Endothelial cell of umbilical vein (primary cell): ENCODE results near the gene PBOV1. TPM values are rescaled to one million over a fixed set of nuclear protein-coding genes. Genes with fewer than 3 reads are reported as not detected.

ENCODE experiments used
- BruUV-seq: library from RNA; stranded (reverse); fragments of 400-500 nt; replicated peaks from 2 replicates; lab custom pipeline; 2021; lab: Mats Ljungman, UMichigan
- CTCF ChIA-PET: fragments of 300-600, 350-600 bp; sonication (Branson Sonifier 250); formaldehyde crosslinking; loops from one replicate; lab custom pipeline; 2021; ENCODE audit warnings: antibody characterized with exemption, inconsistent platforms; lab: Charles Lee
- POLR2A ChIA-PET: fragments of 300-600, 350-600 bp; sonication (Branson Sonifier 250); formaldehyde crosslinking; loops from one replicate; lab custom pipeline; 2021; ENCODE audit warnings: antibody characterized with exemption, inconsistent platforms; lab: Charles Lee
- DNase-seq: peaks from one replicate; pipeline ENCODE4 v3.0.0-alpha.2; 2011; ENCODE audit warnings: low read depth, low spot score
- FAIRE-seq: peaks from 2 replicates; lab custom pipeline; 2011; peaks lifted over from hg19 to GRCh38; lab: Jason Lieb, UNC
- H2AFZ ChIP-seq: 2 replicates; pipeline ENCODE4 v1.6.0; 2012; ENCODE audit warnings: low read depth, low read length, control low read depth, inconsistent platforms
- H3K27ac ChIP-seq: 2 replicates; pipeline ENCODE4 v1.5.1; 2011; ENCODE audit warnings: low read depth, mild to moderate bottlenecking, control low read depth, low read length, moderate library complexity; ENCODE audit not compliant: insufficient read depth
- H3K27me3 ChIP-seq, 2 experiments: 2 replicates each; pipeline versions ENCODE4 v1.6.0 to v1.6.1; 2011; ENCODE audit warnings: low read length in 2 of 2, mixed read lengths in 1 of 2; ENCODE audit not compliant: control insufficient read depth in 2 of 2, insufficient read depth in 2 of 2
- H3K36me3 ChIP-seq, 2 experiments: 2 replicates in 1 of 2; 3 replicates in 1 of 2; pipeline ENCODE4 v1.5.1; 2011; ENCODE audit warnings: low read length in 2 of 2, mild to moderate bottlenecking in 1 of 2, moderate library complexity in 1 of 2; ENCODE audit not compliant: control insufficient read depth in 2 of 2, insufficient read depth in 2 of 2; ENCODE audit errors: extremely low read depth in 1 of 2
- H3K4me1 ChIP-seq: 3 replicates; pipeline ENCODE4 v1.5.1; 2011; ENCODE audit warnings: mild to moderate bottlenecking, low read length; ENCODE audit not compliant: control insufficient read depth, insufficient read depth; ENCODE audit errors: extremely low read depth
- H3K4me2 ChIP-seq: 2 replicates; pipeline ENCODE4 v1.6.1; 2011; ENCODE audit warnings: low read length, control low read depth, mixed read lengths; ENCODE audit not compliant: insufficient read depth
- H3K4me3 ChIP-seq, 3 experiments: fragments of 200-600 bp in 1 of 3; sonication (generic), shearing (Covaris generic) in 1 of 3; replicated peaks in 1 of 3; 2 replicates each; pipeline ENCODE4 v1.5.1; 2011 to 2016; ENCODE audit warnings: control low read depth in 3 of 3, low read length in 3 of 3, mild to moderate bottlenecking in 2 of 3, inconsistent platforms in 1 of 3, low read depth in 1 of 3, moderate library complexity in 1 of 3; ENCODE audit not compliant: insufficient read depth in 1 of 3
- H3K79me2 ChIP-seq: 2 replicates; pipeline ENCODE4 v1.6.0; 2012; ENCODE audit warnings: low read length, inconsistent platforms; ENCODE audit not compliant: control insufficient read depth, insufficient read depth
- H3K9ac ChIP-seq: replicated peaks from 2 replicates; pipeline ENCODE3; 2011; ENCODE audit warnings: low read length, control low read depth; ENCODE audit not compliant: insufficient read depth; ENCODE audit errors: extremely low read depth
- H3K9me1 ChIP-seq: replicated peaks from 3 replicates; pipeline ENCODE4 v1.6.0; 2011; ENCODE audit warnings: mild to moderate bottlenecking, low read length; ENCODE audit not compliant: control insufficient read depth, insufficient read depth; ENCODE audit errors: extremely low read depth
- H3K9me3 ChIP-seq: replicated peaks from 2 replicates; pipeline ENCODE4 v1.5.1; 2012; ENCODE audit warnings: low read length, inconsistent platforms; ENCODE audit not compliant: control insufficient read depth, insufficient read depth
- H4K20me1 ChIP-seq: replicated peaks from 2 replicates; pipeline ENCODE3; 2011; ENCODE audit warnings: mild to moderate bottlenecking, low read length; ENCODE audit not compliant: control insufficient read depth, insufficient read depth; ENCODE audit errors: extremely low read depth
- EZH2 ChIP-seq: IDR thresholded peaks from 2 replicates; pipeline ENCODE4 v1.6.1; 2012; ENCODE audit warnings: borderline replicate concordance, low read depth, mild to moderate bottlenecking, moderate library complexity, low read length, inconsistent platforms; ENCODE audit not compliant: severe bottlenecking
- FOS ChIP-seq: IDR thresholded peaks from 2 replicates; pipeline ENCODE4 v1.6.1; 2011; ENCODE audit warnings: mild to moderate bottlenecking, low read length, moderate library complexity, borderline replicate concordance; ENCODE audit not compliant: insufficient read depth
- GATA2 ChIP-seq: IDR thresholded peaks from 2 replicates; pipeline ENCODE4 v1.7.0; 2011; ENCODE audit warnings: low read depth, mild to moderate bottlenecking, moderate library complexity, mixed read lengths, low read length; ENCODE audit not compliant: insufficient read length, insufficient read depth
- JUN ChIP-seq: IDR thresholded peaks from 2 replicates; pipeline ENCODE4 v1.6.1; 2011; ENCODE audit warnings: borderline replicate concordance, low read depth; ENCODE audit not compliant: insufficient read length, insufficient read depth
- MYC ChIP-seq: IDR thresholded peaks from one replicate; pipeline ENCODE4 v1.6.1; 2011; ENCODE audit warnings: mild to moderate bottlenecking, low read depth, low read length
- POLR2A ChIP-seq: IDR thresholded peaks from 2 replicates; pipeline ENCODE4 v1.6.1; 2012; ENCODE audit warnings: low read depth, mild to moderate bottlenecking, control low read depth, low read length
- POLR2AphosphoS5 ChIP-seq: IDR thresholded peaks from 2 replicates; pipeline ENCODE4 v1.6.1; 2012; ENCODE audit warnings: low read depth, mild to moderate bottlenecking, control low read depth, low read length, moderate library complexity; ENCODE audit not compliant: insufficient read depth
- dilution Hi-C: fragments of 300-500 bp; cut with MboI; formaldehyde crosslinking; loops from one replicate; pipeline ENCODE4 v1.15.0; 2019; ENCODE audit warnings: low sequenced_read_pairs; ENCODE audit not compliant: extremely low pct_ligation_motif_present
- intact Hi-C: fragments of 100-400 bp; cut with micrococcal nuclease; formaldehyde crosslinking; loops from one replicate; pipeline ENCODE4 v1.10.0; 2022
- polyA plus RNA-seq, 4 experiments: library from polyadenylated mRNA; depleted of rRNA in 3 of 4; stranded (reverse) in 3 of 4; unstranded in 1 of 4; fragments of >200 nt; gene quantifications; 2 replicates each; pipeline versions ENCODE4 v1.2.1 to v1.2.3, GENCODE V29; 2011 to 2012; ENCODE audit warnings: missing spikeins in 1 of 4
- total RNA-seq: library from RNA; stranded (reverse); gene quantifications from 2 replicates; pipeline ENCODE4 v1.2.3, GENCODE V29; 2021
- TF ChIP-seq, protein P1 (sequence below): IDR thresholded peaks from 2 replicates; pipeline ENCODE4 v1.6.1; 2011; ENCODE audit not compliant: insufficient read depth, insufficient read length
- TF ChIP-seq, protein P2 (sequence below), 2 donors: IDR thresholded peaks; 1 replicate in 1 of 2; 2 replicates in 1 of 2; pipeline ENCODE4 v1.5.1; 2011; ENCODE audit warnings: low read length in 2 of 2, mild to moderate bottlenecking in 2 of 2, moderate library complexity in 2 of 2, control low read depth in 1 of 2, inconsistent platforms in 1 of 2, low read depth in 1 of 2; ENCODE audit not compliant: insufficient read depth in 1 of 2; ENCODE audit errors: extremely low read depth in 1 of 2

PBOV1 gene
- total and polyA plus RNA-seq, 2 donors (not counting 3 experiments of a cell fraction or from before 2014, with no cell fraction given) = not detected

DNA sequence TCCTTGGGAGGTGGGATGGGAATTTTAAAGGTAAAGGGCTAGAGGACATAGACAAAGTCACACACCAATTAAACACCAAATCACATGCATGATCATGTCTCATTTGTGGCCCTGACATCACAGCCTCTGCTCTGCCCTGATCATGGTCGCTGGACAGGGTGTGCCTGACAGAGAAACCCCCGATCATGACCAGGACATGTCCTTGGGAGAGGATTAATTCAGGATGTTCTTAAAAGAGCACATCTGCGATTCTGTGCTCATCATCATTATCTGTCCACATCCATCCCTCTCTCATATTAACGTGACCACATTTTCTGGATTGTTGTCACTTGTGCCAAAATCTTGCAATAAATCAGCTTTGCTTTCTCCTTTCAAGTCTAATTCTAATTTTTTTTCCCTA is 7.7 kb upstream of the PBOV1 start:
- FAIRE-seq = no peak
- POLR2A ChIA-PET = no interaction called here

More for the DNA sequence above, 7.7 kb upstream of the PBOV1 start:
- TF ChIP-seq, protein P1, sequence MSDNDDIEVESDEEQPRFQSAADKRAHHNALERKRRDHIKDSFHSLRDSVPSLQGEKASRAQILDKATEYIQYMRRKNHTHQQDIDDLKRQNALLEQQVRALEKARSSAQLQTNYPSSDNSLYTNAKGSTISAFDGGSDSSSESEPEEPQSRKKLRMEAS = no peak
- no peak for TF ChIP-seq EZH2
- no peak for TF ChIP-seq GATA2
- no peak for TF ChIP-seq FOS
- no peak for TF ChIP-seq JUN
- no peak for TF ChIP-seq POLR2AphosphoS5
- no peak for TF ChIP-seq POLR2A
- TF ChIP-seq, protein P2, sequence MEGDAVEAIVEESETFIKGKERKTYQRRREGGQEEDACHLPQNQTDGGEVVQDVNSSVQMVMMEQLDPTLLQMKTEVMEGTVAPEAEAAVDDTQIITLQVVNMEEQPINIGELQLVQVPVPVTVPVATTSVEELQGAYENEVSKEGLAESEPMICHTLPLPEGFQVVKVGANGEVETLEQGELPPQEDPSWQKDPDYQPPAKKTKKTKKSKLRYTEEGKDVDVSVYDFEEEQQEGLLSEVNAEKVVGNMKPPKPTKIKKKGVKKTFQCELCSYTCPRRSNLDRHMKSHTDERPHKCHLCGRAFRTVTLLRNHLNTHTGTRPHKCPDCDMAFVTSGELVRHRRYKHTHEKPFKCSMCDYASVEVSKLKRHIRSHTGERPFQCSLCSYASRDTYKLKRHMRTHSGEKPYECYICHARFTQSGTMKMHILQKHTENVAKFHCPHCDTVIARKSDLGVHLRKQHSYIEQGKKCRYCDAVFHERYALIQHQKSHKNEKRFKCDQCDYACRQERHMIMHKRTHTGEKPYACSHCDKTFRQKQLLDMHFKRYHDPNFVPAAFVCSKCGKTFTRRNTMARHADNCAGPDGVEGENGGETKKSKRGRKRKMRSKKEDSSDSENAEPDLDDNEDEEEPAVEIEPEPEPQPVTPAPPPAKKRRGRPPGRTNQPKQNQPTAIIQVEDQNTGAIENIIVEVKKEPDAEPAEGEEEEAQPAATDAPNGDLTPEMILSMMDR (IDR thresholded peaks at IDR 0.05; ENCODE audit: extremely low read depth in 1 of 2, insufficient read depth in 1 of 2, low read depth in 1 of 2, low read length in 2 of 2) = no peak
- TF ChIP-seq MYC = no peak
- Histone ChIP-seq H3K9me1 (no peaks in the 10 kb centered on the region), H3K27ac (no peak overlapping the region), H3K79me2 (no peaks in the 10 kb centered on the region), H3K27me3 (no peaks in the 10 kb centered on the region), H4K20me1 (no peaks in the 10 kb centered on the region), H3K4me1 (peaks cover 3% of the 10 kb centered on the region), H3K4me2 (no peak overlapping the region), H3K36me3 (no peaks in the 10 kb centered on the region), H3K9ac (no peak overlapping the region), H3K9me3 (no peaks in the 10 kb centered on the region), H3K4me3 (no peak overlapping the region), H2AFZ (no peak overlapping the region)
- no peak for DNase-seq
- intact Hi-C loops = no loop called here
- CTCF ChIA-PET = interaction anchor here (1.3 kb wide), 1 partner anchor 10 kb away, joined by 3 read pairs; no protein-coding TSS in a partner anchor
- no TSS peak for BruUV-seq
- dilution Hi-C loops = no loop called here
